Activated naive CD4-positive, alpha-beta T cell treated with anti-CD3 and anti-CD28 coated beads, Interleukin-2, amount 50 U/mL, for 72 hours (primary cell): ENCODE results near the gene SMKR1. TPM values are rescaled to one million over a fixed set of nuclear protein-coding genes. Genes with fewer than 3 reads are reported as not detected.
"Not testable (repeated sequence)": the region's sequence is repeated elsewhere in the genome, so short reads cannot be mapped to it uniquely, and the experiment has no call there.

ENCODE experiments used
- ATAC-seq, 2 donors: fragments of 150-1000 bp; cut with Tn5 transposase; 2 replicates each; pipeline ENCODE4 v1.10.0; 2021; ENCODE audit warnings: mild to moderate bottlenecking in 2 of 2, moderate library complexity in 2 of 2
- DNase-seq, 2 donors: peaks; one replicate each; pipeline ENCODE4 v3.0.0; 2021 to 2022; ENCODE audit warnings: low spot score in 2 of 2
- H3K27ac Mint-ChIP-seq, 2 donors: one replicate each; pipeline ENCODE4 v1.8.0; 2022; ENCODE audit warnings: mild to moderate bottlenecking in 2 of 2, mixed read lengths in 2 of 2
- H3K36me3 Mint-ChIP-seq, 2 donors: one replicate each; pipeline ENCODE4 v1.8.0; 2022; ENCODE audit warnings: mixed read lengths in 2 of 2
- H3K9me3 Mint-ChIP-seq, 2 donors: one replicate each; pipeline ENCODE4 v1.8.0; 2022; ENCODE audit warnings: mixed read lengths in 2 of 2
- total RNA-seq, 2 donors: library from RNA; stranded (reverse); gene quantifications; one replicate each; pipeline ENCODE4 v1.2.3, GENCODE V29; 2022

SMKR1 gene
- total RNA-seq, 2 donors from 2014 or later = 1.0 to 1.7 TPM

DNA sequence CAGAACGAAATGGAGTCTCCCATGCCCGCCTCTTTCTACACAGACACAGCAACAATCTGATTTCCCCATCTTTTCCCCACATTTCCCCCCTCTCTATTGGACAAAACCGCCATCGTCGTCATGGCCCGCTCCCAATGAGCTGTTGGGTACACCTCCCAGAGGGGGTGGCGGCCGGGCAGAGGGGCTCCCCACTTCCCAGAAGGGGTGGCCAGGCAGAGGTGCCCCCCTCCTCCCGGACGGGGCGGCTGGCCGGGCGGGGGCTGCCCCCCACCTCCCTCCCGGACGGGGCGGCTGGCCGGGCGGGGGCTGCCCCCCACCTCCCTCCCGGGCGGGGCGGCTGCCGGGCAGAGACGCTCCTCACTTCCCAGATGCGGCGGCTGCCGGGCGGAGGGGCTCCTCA is 26.4 kb upstream of the SMKR1 start:
- H3K27ac Mint-ChIP-seq, ATAC-seq, H3K9me3 Mint-ChIP-seq, DNase-seq: not testable (repeated sequence)
- peaks cover 11 to 39% of the 10 kb centered on the region in 2 donors for H3K36me3 Mint-ChIP-seq

DNA sequence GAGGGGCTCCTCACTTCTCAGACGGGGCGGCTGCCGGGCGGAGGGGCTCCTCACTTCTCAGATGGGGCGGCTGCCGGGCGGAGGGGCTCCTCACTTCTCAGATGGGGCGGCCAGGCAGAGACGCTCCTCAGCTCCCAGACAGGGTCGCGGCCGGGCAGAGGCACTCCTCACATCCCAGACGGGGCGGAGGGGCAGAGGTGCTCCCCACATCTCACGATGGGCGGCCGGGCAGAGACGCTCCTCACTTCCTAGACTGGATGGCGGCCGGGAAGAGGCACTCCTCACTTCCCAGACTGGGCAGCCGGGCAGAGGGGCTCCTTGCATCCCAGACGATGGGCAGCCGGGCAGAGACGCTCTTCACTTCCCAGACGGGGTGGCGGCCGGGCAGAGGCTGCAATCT is 25.9 kb upstream of the SMKR1 start:
- H3K36me3 Mint-ChIP-seq = peaks cover 11 to 39% of the 10 kb centered on the region in 2 donors
- not testable (repeated sequence) for H3K27ac Mint-ChIP-seq, DNase-seq, ATAC-seq, H3K9me3 Mint-ChIP-seq

DNA sequence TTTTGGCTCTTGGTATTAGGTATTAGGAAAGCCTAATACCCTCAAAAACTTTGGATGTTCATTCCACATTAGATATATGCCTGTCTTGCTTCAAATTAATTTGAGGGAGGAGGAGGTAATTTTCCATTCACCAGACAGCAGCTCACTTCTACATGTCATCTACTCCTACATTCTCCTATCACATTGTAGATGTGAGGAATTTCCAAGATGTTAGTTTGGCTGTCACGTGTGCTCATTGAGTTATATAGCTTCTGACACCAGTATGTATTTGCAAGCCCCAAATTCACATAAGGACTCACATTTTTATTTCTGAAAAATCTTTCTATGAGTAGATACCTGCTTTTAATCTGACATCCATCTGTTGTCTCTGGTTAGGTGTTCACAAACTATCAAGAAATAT is 22.5 kb upstream of the SMKR1 start:
- DNase-seq = no peak
- no peak overlapping the region for H3K27ac Mint-ChIP-seq
- no peaks in the 10 kb centered on the region for H3K9me3 Mint-ChIP-seq
- peaks cover 9 to 44% of the 10 kb centered on the region in 2 donors for H3K36me3 Mint-ChIP-seq
- no peak for ATAC-seq

DNA sequence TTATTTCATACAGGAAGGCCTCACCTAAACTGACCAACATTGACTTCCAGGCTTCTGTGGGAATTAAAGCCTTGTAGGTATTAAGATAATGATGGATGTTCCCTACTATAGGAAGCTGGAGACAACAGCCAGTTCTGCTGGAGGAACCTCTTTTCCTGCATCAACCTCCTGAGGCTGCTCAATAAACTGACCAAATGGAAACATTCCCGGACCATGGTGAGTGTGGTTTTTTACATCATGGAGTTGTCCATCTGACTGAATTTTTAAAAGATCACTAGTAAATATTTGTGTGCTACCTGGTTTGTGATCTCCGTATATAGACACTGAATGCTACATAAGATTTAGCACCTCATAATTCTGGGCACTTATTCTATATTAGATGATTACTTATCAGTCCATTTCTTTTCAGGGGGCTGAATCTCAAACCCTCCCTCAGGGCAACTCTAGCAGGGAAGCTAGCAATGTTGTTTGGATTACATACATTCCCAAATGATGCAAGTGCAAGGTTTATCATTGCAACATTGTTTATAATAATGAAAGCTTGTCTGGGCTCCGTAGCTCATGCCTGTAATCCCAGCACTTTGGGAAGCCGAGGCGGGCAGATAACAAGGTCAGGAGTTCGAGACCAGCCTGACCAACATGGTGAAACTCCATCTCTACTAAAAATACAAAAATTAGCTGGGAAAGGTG is 21.5 kb upstream of the SMKR1 start:
- no peak for ATAC-seq
- peak overlapping the region in 1 of 2 donors; percentile 14 for H3K27ac Mint-ChIP-seq
- DNase-seq = no peak
- peaks cover 9 to 44% of the 10 kb centered on the region in 2 donors for H3K36me3 Mint-ChIP-seq
- H3K9me3 Mint-ChIP-seq = no peaks in the 10 kb centered on the region

DNA sequence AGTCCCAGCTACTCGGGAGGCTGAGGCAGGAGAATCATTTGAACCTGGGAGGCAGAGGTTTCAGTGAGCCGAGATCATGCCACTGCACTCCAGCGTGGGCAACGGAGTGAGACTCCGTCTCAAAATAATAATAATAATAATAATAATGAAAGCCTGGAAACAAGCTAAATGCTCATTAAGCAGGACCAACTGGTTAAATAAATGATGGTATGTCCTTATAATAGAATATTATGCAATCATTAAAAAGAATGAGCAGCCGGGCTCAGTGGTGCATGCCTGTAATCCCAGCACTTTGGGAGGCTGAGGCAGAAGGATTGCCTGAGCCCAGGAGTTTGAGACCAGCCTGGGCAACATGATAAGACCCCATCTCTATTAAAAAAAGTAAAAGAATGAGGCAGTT is 21.0 kb upstream of the SMKR1 start:
- peaks cover 11 to 49% of the 10 kb centered on the region in 2 donors for H3K36me3 Mint-ChIP-seq
- not testable (repeated sequence) for H3K27ac Mint-ChIP-seq, DNase-seq, H3K9me3 Mint-ChIP-seq, ATAC-seq

DNA sequence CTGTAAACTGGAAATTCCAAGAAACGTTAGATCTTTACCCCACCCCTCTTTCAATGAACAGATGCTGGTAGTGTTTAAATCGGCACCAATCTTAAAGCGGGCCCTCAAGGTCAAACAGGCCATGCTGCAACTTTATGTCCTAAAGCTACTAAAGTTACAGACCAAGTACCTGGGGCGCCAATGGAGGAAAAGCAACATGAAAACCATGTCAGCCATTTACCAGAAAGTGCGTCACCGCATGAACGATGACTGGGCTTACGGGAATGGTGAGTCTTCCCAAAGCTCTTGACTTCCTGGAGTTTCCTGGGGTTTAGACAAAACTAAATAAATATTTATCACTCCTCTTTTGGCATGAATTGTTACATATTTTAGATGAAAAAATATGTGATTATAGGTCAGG is 19.6 kb upstream of the SMKR1 start:
- ATAC-seq = no peak
- H3K27ac Mint-ChIP-seq = no peak overlapping the region
- H3K9me3 Mint-ChIP-seq = no peaks in the 10 kb centered on the region
- no peak for DNase-seq
- H3K36me3 Mint-ChIP-seq = peaks cover 7 to 56% of the 10 kb centered on the region in 2 donors

DNA sequence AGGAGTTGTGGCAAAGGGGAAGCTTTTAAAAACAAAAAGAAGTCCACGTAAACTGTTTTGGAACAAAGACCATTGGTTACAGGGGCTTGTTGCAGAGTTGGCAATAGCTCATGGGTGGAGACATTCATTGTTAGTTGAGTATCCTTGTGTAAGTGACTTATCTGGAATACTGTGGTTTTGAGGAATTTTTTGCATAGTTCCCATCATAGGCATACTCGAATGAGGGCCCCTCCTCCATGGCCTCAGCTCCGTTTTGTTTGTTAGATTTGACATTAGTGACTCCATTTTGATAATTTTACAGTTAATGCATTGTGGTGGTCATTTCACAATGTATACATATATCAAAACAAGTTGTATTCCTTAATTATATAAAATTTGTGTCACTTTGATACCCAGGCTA is 12.8 kb upstream of the SMKR1 start:
- ATAC-seq (no peak), DNase-seq (no peak)
- no peak overlapping the region for H3K27ac Mint-ChIP-seq
- H3K36me3 Mint-ChIP-seq = peaks cover 14 to 54% of the 10 kb centered on the region in 2 donors
- H3K9me3 Mint-ChIP-seq = no peaks in the 10 kb centered on the region

DNA sequence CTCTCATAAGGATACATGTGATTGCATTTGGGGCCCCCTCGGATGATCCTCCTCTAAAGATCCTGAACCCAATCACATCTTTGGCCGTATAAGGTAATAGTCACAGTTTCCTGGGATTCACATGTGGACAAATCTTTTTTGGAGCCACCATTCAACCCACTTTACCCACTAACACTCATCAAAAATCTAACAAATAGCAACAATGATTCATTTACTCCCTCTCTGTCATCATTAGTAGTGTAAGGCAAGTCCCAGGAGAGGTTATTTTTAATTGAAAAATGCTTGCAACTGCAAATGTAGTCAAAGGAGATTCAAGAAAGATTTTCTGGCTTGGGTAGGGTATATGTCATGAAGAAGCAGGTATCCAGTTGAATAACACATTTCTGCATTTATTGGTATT is 9.9 kb upstream of the SMKR1 start:
- ATAC-seq = no peak
- H3K9me3 Mint-ChIP-seq = no peaks in the 10 kb centered on the region
- peaks cover 7 to 25% of the 10 kb centered on the region in 2 donors for H3K36me3 Mint-ChIP-seq
- no peak for DNase-seq
- H3K27ac Mint-ChIP-seq = peak overlapping the region in 1 of 2 donors; percentile 37

DNA sequence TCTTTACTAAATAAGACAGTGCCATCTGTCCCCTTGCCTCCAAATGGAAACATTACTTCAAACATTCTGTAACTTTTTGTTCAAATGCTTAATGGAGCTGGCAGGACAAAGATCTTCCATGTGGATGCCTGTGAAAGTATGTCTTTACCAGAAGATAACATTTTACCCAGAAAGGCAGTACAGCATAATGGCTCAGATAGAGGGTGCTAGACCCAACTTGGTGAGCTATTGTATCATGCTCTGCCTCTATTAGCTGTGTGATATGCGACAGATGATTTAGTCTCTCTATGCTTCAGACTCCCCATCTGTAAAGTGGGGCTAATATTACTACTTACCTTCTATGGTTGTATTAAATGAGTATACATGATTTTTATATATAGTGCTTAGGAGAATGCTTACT is 8.8 kb upstream of the SMKR1 start:
- Mint-ChIP-seq H3K27ac (peak overlapping the region in 1 of 2 donors; percentile 30), H3K9me3 (no peaks in the 10 kb centered on the region), H3K36me3 (peaks cover 7 to 15% of the 10 kb centered on the region in 2 donors)
- DNase-seq (no peak), ATAC-seq (peak in 1 of 2 donors; percentile 14)

DNA sequence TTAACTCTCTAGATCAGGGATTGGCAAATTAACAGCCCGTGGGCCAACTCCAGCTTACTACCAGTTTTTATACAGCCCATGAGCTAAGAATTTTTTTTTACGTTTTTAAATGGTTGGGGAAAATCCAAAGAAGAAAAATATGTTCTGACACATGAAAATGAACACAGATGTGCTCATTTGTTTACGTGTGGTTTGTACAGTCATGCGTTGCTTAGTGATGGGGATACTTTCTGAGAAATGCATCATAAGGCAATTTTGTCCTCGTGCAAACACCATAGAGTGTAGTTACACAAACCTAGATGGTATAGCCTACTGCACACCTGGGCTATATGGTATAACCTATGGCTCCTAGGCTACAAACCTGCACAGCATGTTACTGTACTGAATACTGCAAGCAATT is 8.3 kb upstream of the SMKR1 start:
- no peaks in the 10 kb centered on the region for H3K9me3 Mint-ChIP-seq
- peak; percentile 36 to 83 for ATAC-seq
- no peak for DNase-seq
- H3K36me3 Mint-ChIP-seq = peaks cover 3 to 10% of the 10 kb centered on the region in 2 donors
- H3K27ac Mint-ChIP-seq = peak overlapping the region in 1 of 2 donors; percentile 30

DNA sequence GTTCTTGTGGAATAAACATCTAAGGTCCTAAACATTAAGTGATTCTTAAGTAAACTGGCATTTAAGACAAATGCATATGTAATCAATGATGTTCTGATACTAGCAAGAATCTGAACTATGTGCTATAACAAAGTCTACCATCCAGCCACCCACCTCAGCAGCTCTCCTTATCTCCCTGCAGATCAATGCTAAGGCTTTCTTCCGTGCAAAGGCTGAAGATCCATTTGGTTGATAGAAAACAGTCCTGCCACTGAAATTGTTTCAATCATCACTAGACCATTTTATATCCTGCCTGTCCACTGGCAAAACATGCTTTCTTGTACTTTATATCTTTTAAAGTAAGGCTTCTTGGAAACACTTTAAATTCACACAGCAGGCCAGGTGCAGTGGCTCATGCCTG is 6.3 kb upstream of the SMKR1 start:
- no peak for ATAC-seq
- no peaks in the 10 kb centered on the region for H3K9me3 Mint-ChIP-seq
- peaks cover 0 to 7% of the 10 kb centered on the region in 2 donors for H3K36me3 Mint-ChIP-seq
- H3K27ac Mint-ChIP-seq = no peak overlapping the region
- DNase-seq = no peak

DNA sequence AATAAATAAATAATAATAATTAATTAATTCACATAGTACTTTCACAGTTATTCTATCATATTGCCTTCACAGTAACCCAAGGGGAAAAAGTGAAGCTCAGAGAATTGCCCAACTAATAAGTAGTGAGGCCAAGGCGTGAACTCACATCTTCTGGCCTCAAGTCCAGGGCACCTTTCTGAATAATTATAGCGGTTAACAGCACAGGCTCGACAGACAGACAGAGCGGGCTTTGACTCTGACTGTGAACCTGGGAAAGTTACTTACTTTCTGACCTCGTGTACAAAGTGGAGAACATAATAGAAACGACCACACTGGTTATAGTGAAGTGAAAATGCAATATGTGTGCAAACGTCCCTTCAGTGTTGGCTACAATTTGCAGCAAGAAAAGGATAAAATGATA is 5.7 kb upstream of the SMKR1 start:
- ATAC-seq (no peak), DNase-seq (no peak)
- no peak overlapping the region for H3K27ac Mint-ChIP-seq
- no peaks in the 10 kb centered on the region for H3K9me3 Mint-ChIP-seq
- H3K36me3 Mint-ChIP-seq = peaks cover 0 to 7% of the 10 kb centered on the region in 2 donors

DNA sequence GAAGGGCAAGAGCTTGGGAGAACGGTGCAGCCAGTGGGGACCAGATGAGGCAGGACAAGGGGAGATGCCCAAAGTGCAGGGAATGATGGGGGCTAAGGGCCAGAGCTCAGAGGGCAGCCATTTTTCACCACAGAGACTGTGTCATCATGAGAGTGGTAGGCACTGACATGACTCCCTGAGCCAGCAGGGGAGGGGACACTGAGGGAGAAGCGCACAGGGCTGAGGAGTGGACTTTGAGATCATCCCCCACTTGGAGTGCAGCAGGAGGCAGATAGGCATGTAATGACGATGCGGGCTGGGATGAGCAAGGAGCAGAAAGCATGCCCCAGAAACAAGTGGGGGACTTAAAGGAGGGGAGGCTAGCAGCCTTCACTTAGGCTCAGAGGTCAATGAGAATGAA is 5.2 kb upstream of the SMKR1 start:
- Mint-ChIP-seq H3K36me3 (peaks cover 0 to 5% of the 10 kb centered on the region in 2 donors), H3K27ac (peak overlapping the region in 1 of 2 donors; percentile 47), H3K9me3 (no peaks in the 10 kb centered on the region)
- ATAC-seq (no peak), DNase-seq (no peak)

DNA sequence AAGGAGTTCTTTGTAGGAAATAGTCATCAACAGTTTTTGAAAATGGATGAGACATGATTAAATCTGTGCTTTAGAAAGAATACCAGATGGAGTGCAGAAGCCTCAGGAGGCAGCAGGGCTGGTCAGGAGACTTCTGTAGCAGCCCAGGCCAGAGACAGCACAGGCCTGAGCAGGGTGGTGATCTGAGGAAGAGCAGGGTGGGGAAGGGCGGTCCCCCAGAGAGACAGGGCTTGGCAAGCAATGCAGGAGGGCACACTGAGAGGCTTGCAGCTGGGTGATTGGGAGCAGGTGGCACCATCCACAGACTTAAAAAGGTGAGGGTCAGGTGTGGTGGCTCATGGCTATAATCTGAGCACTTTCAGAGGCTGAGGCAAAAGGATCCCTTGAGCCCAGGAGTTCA is 4.3 kb upstream of the SMKR1 start:
- DNase-seq = no peak
- H3K27ac Mint-ChIP-seq = no peak overlapping the region
- no peaks in the 10 kb centered on the region for H3K9me3 Mint-ChIP-seq
- no peak for ATAC-seq
- H3K36me3 Mint-ChIP-seq = no peaks in the 10 kb centered on the region

DNA sequence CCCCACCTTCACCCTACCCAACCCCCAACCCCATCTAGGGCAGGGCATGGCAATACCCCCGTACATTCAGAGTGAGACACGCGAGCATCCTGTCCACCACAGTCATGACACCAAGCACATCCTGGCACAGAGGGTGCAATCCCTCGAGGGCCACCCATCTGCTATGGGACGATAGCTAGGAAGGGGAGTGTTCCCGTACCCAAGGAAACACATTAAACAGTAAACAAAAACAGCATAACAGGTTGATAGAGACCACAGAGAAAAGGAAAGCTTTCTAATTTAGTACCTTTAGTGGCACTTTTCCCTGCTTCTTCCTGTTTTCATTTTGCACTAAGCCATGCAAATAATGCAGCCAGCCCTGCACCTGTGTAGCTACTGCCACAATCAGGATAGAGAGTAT is 2.3 kb upstream of the SMKR1 start:
- no peaks in the 10 kb centered on the region for H3K9me3 Mint-ChIP-seq

DNA sequence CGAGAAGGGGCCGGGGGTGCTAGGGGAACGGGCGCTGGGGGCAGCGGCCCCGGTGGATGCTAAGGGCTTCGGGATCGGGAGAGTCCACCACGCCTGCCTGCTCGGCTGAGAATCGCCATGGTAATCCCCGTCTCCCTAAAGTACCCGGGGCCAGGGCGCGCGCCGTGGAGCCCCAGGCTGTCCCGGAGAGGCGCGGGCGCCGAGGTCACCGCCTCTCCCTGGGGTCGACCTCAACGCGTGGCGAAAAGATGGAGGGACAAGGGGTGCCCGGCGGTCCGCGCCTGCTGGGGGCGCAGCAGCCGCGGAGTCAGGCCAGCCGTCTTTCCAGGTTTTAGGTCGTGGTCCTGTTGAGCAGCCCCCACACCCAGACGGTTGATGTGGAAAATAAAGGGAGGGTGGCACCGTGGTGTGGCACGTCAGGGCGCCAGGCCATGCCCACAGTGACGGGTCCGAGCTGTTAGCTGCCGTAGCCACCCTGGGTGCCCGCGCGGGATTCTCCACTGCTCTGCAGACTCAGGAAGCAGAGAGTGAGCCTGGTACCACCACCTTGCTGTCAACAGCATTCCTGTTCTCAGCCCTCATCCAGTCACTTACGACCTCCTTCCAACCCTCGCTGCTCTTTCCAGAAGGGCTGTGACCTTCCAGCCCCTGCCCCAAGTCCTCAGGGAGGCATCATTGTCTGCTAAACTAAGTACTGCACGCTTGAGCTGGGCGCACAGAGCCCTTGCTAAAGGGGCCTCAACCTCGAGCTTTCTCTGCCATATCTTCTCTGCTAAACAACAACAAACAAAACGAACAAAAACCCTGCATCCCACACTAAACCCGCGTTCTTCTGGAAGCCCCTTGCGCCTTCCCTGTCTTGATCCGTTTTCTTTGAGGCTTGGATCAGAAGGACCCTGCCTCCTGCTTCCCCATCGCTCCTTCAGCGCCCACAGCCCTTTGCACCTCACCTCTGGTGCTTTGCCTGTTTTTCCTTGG is 666 bp downstream of the SMKR1 start:
- H3K27ac Mint-ChIP-seq = peak overlapping the region; percentile 1 to 76

More for the DNA sequence above, 2.3 kb upstream of the SMKR1 start:
- no peak for ATAC-seq
- no peaks in the 10 kb centered on the region for H3K36me3 Mint-ChIP-seq
- H3K27ac Mint-ChIP-seq = no peak overlapping the region
- DNase-seq = no peak

DNA sequence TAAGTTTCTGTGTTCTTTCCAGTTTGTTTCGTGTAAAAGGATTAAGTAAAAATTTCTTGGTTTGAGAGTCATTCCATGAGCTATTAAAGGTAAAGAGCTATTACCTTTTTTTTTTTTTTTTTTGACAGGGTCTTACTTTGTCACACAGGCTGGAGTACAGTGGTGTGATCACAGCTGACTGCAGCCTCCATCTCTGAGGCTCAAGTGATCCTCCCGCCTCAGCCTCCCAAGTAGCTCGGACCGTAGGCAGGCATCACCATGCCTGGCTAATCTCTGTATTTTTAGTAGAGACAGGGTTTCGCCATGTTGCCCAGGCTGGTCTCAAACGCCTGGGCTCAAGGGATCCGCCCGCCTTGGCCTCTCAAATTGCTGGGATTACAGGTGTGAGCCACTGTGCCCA is 1.4 kb downstream of the SMKR1 start:
- Mint-ChIP-seq H3K9me3 (no peaks in the 10 kb centered on the region), H3K27ac (peak overlapping the region in 1 of 2 donors; percentile 1), H3K36me3 (no peaks in the 10 kb centered on the region)
- DNase-seq (no peak), ATAC-seq (no peak)

More for the DNA sequence above, 666 bp downstream of the SMKR1 start:
- H3K9me3 Mint-ChIP-seq = no peaks in the 10 kb centered on the region
- ATAC-seq (peak in 1 of 2 donors; percentile 1), DNase-seq (peak in 1 of 2 donors; percentile 20)
- H3K36me3 Mint-ChIP-seq = no peaks in the 10 kb centered on the region
